Endothelial cell of umbilical vein (primary cell): ENCODE results near the gene TMEM214. TPM values are rescaled to one million over a fixed set of nuclear protein-coding genes. Genes with fewer than 3 reads are reported as not detected.

Experiments
- BruUV-seq: library from RNA; stranded (reverse); fragments of 400-500 nt; replicated peaks from 2 replicates; lab custom pipeline; 2021; lab: Mats Ljungman, UMichigan
- CTCF ChIA-PET: fragments of 300-600, 350-600 bp; sonication (Branson Sonifier 250); formaldehyde crosslinking; loops from one replicate; lab custom pipeline; 2021; ENCODE audit warnings: antibody characterized with exemption, inconsistent platforms; lab: Charles Lee
- POLR2A ChIA-PET: fragments of 300-600, 350-600 bp; sonication (Branson Sonifier 250); formaldehyde crosslinking; loops from one replicate; lab custom pipeline; 2021; ENCODE audit warnings: antibody characterized with exemption, inconsistent platforms; lab: Charles Lee
- DNase-seq: peaks from one replicate; pipeline ENCODE4 v3.0.0-alpha.2; 2011; ENCODE audit warnings: low read depth, low spot score
- FAIRE-seq: peaks from 2 replicates; lab custom pipeline; 2011; peaks lifted over from hg19 to GRCh38; lab: Jason Lieb, UNC
- H2AFZ ChIP-seq: 2 replicates; pipeline ENCODE4 v1.6.0; 2012; ENCODE audit warnings: low read depth, low read length, control low read depth, inconsistent platforms
- H3K27ac ChIP-seq: 2 replicates; pipeline ENCODE4 v1.5.1; 2011; ENCODE audit warnings: low read depth, mild to moderate bottlenecking, control low read depth, low read length, moderate library complexity; ENCODE audit not compliant: insufficient read depth
- H3K27me3 ChIP-seq, 2 experiments: 2 replicates each; pipeline versions ENCODE4 v1.6.0 to v1.6.1; 2011; ENCODE audit warnings: low read length in 2 of 2, mixed read lengths in 1 of 2; ENCODE audit not compliant: control insufficient read depth in 2 of 2, insufficient read depth in 2 of 2
- H3K36me3 ChIP-seq, 2 experiments: 2 replicates in 1 of 2; 3 replicates in 1 of 2; pipeline ENCODE4 v1.5.1; 2011; ENCODE audit warnings: low read length in 2 of 2, mild to moderate bottlenecking in 1 of 2, moderate library complexity in 1 of 2; ENCODE audit not compliant: control insufficient read depth in 2 of 2, insufficient read depth in 2 of 2; ENCODE audit errors: extremely low read depth in 1 of 2
- H3K4me1 ChIP-seq: 3 replicates; pipeline ENCODE4 v1.5.1; 2011; ENCODE audit warnings: mild to moderate bottlenecking, low read length; ENCODE audit not compliant: control insufficient read depth, insufficient read depth; ENCODE audit errors: extremely low read depth
- H3K4me2 ChIP-seq: 2 replicates; pipeline ENCODE4 v1.6.1; 2011; ENCODE audit warnings: low read length, control low read depth, mixed read lengths; ENCODE audit not compliant: insufficient read depth
- H3K4me3 ChIP-seq, 3 experiments: fragments of 200-600 bp in 1 of 3; sonication (generic), shearing (Covaris generic) in 1 of 3; replicated peaks in 1 of 3; 2 replicates each; pipeline ENCODE4 v1.5.1; 2011 to 2016; ENCODE audit warnings: control low read depth in 3 of 3, low read length in 3 of 3, mild to moderate bottlenecking in 2 of 3, inconsistent platforms in 1 of 3, low read depth in 1 of 3, moderate library complexity in 1 of 3; ENCODE audit not compliant: insufficient read depth in 1 of 3
- H3K79me2 ChIP-seq: 2 replicates; pipeline ENCODE4 v1.6.0; 2012; ENCODE audit warnings: low read length, inconsistent platforms; ENCODE audit not compliant: control insufficient read depth, insufficient read depth
- H3K9ac ChIP-seq: replicated peaks from 2 replicates; pipeline ENCODE3; 2011; ENCODE audit warnings: low read length, control low read depth; ENCODE audit not compliant: insufficient read depth; ENCODE audit errors: extremely low read depth
- H3K9me1 ChIP-seq: replicated peaks from 3 replicates; pipeline ENCODE4 v1.6.0; 2011; ENCODE audit warnings: mild to moderate bottlenecking, low read length; ENCODE audit not compliant: control insufficient read depth, insufficient read depth; ENCODE audit errors: extremely low read depth
- H3K9me3 ChIP-seq: replicated peaks from 2 replicates; pipeline ENCODE4 v1.5.1; 2012; ENCODE audit warnings: low read length, inconsistent platforms; ENCODE audit not compliant: control insufficient read depth, insufficient read depth
- H4K20me1 ChIP-seq: replicated peaks from 2 replicates; pipeline ENCODE3; 2011; ENCODE audit warnings: mild to moderate bottlenecking, low read length; ENCODE audit not compliant: control insufficient read depth, insufficient read depth; ENCODE audit errors: extremely low read depth
- CTCF ChIP-seq, 2 donors: IDR thresholded peaks; 1 replicate in 1 of 2; 2 replicates in 1 of 2; pipeline ENCODE4 v1.5.1; 2011; ENCODE audit warnings: low read length in 2 of 2, mild to moderate bottlenecking in 2 of 2, moderate library complexity in 2 of 2, control low read depth in 1 of 2, inconsistent platforms in 1 of 2, low read depth in 1 of 2; ENCODE audit not compliant: insufficient read depth in 1 of 2; ENCODE audit errors: extremely low read depth in 1 of 2
- EZH2 ChIP-seq: IDR thresholded peaks from 2 replicates; pipeline ENCODE4 v1.6.1; 2012; ENCODE audit warnings: borderline replicate concordance, low read depth, mild to moderate bottlenecking, moderate library complexity, low read length, inconsistent platforms; ENCODE audit not compliant: severe bottlenecking
- FOS ChIP-seq: IDR thresholded peaks from 2 replicates; pipeline ENCODE4 v1.6.1; 2011; ENCODE audit warnings: mild to moderate bottlenecking, low read length, moderate library complexity, borderline replicate concordance; ENCODE audit not compliant: insufficient read depth
- GATA2 ChIP-seq: IDR thresholded peaks from 2 replicates; pipeline ENCODE4 v1.7.0; 2011; ENCODE audit warnings: low read depth, mild to moderate bottlenecking, moderate library complexity, mixed read lengths, low read length; ENCODE audit not compliant: insufficient read length, insufficient read depth
- JUN ChIP-seq: IDR thresholded peaks from 2 replicates; pipeline ENCODE4 v1.6.1; 2011; ENCODE audit warnings: borderline replicate concordance, low read depth; ENCODE audit not compliant: insufficient read length, insufficient read depth
- MAX ChIP-seq: IDR thresholded peaks from 2 replicates; pipeline ENCODE4 v1.6.1; 2011; ENCODE audit not compliant: insufficient read depth, insufficient read length
- MYC ChIP-seq: IDR thresholded peaks from one replicate; pipeline ENCODE4 v1.6.1; 2011; ENCODE audit warnings: mild to moderate bottlenecking, low read depth, low read length
- POLR2A ChIP-seq: IDR thresholded peaks from 2 replicates; pipeline ENCODE4 v1.6.1; 2012; ENCODE audit warnings: low read depth, mild to moderate bottlenecking, control low read depth, low read length
- POLR2AphosphoS5 ChIP-seq: IDR thresholded peaks from 2 replicates; pipeline ENCODE4 v1.6.1; 2012; ENCODE audit warnings: low read depth, mild to moderate bottlenecking, control low read depth, low read length, moderate library complexity; ENCODE audit not compliant: insufficient read depth
- dilution Hi-C: fragments of 300-500 bp; cut with MboI; formaldehyde crosslinking; loops from one replicate; pipeline ENCODE4 v1.15.0; 2019; ENCODE audit warnings: low sequenced_read_pairs; ENCODE audit not compliant: extremely low pct_ligation_motif_present
- intact Hi-C: fragments of 100-400 bp; cut with micrococcal nuclease; formaldehyde crosslinking; loops from one replicate; pipeline ENCODE4 v1.10.0; 2022
- polyA plus RNA-seq, 4 experiments: library from polyadenylated mRNA; depleted of rRNA in 3 of 4; stranded (reverse) in 3 of 4; unstranded in 1 of 4; fragments of >200 nt; gene quantifications; 2 replicates each; pipeline versions ENCODE4 v1.2.1 to v1.2.3, GENCODE V29; 2011 to 2012; ENCODE audit warnings: missing spikeins in 1 of 4
- total RNA-seq: library from RNA; stranded (reverse); gene quantifications from 2 replicates; pipeline ENCODE4 v1.2.3, GENCODE V29; 2021

Gene TMEM214
- total and polyA plus RNA-seq, 2 donors (not counting 3 experiments of a cell fraction or from before 2014, with no cell fraction given): 109 to 163 TPM

- Histone ChIP-seq H3K4me3 (no peak overlapping the region), H4K20me1 (no peaks in the 10 kb centered on the region), H3K9ac (no peak overlapping the region), H3K36me3 (no peaks in the 10 kb centered on the region), H3K9me1 (no peaks in the 10 kb centered on the region), H3K4me2 (no peak overlapping the region), H2AFZ (no peak overlapping the region), H3K4me1 (peaks cover 7% of the 10 kb centered on the region), H3K27ac (no peak overlapping the region), H3K9me3 (no peaks in the 10 kb centered on the region), H3K27me3 (no peaks in the 10 kb centered on the region), H3K79me2 (peaks cover under 1% of the 10 kb centered on the region)
- no peak for DNase-seq
- ChIA-PET POLR2A (no interaction called here), CTCF (interaction anchor here (0.8 to 1.0 kb wide), 2 partner anchors 9 to 115 kb away, joined by 3 to 4 read pairs; no protein-coding TSS in a partner anchor)
- TF ChIP-seq CTCF (IDR thresholded peaks at IDR 0.05; ENCODE audit: extremely low read depth in 1 of 2, insufficient read depth in 1 of 2, low read depth in 1 of 2, low read length in 2 of 2) (no peak), GATA2 (no peak), FOS (no peak), MAX (no peak), MYC (no peak), EZH2 (no peak), POLR2A (no peak), JUN (no peak), POLR2AphosphoS5 (no peak)
- intact Hi-C loops (no loop called here), dilution Hi-C loops (no loop called here)
- no TSS peak for BruUV-seq
- no peak for FAIRE-seq
These were observed 43.6 kb downstream of the TMEM214 start for GRCh38 chr2:27076323-27076722.
